Activated CD4-positive, alpha-beta T cell treated with anti-CD3 and anti-CD28 coated beads, Interleukin-2, amount 10 ng/mL, durations not matched to agents 24 days and 14 days (primary cell): ENCODE data around the gene IRF2. TPM values are rescaled to one million over a fixed set of nuclear protein-coding genes. Genes with fewer than 3 reads are reported as not detected.
"Not testable (repeated sequence)": the region's sequence is repeated elsewhere in the genome, so short reads cannot be mapped to it uniquely, and the experiment has no call there.

ENCODE experiments used
- DNase-seq: peaks from one replicate; pipeline ENCODE4 v3.0.0; 2022
- H3K27ac Mint-ChIP-seq: one replicate; pipeline ENCODE4 v1.8.0; 2022; ENCODE audit warnings: mild to moderate bottlenecking, mixed read lengths
- H3K27me3 Mint-ChIP-seq: one replicate; pipeline ENCODE4 v1.8.0; 2022; ENCODE audit warnings: mixed read lengths
- H3K36me3 Mint-ChIP-seq: one replicate; pipeline ENCODE4 v1.8.0; 2022; ENCODE audit warnings: low read depth, mild to moderate bottlenecking, mixed read lengths
- H3K4me1 Mint-ChIP-seq: one replicate; pipeline ENCODE4 v1.8.0; 2021; ENCODE audit warnings: mixed read lengths
- H3K4me3 Mint-ChIP-seq: one replicate; pipeline ENCODE4 v1.8.0; 2022; ENCODE audit warnings: mild to moderate bottlenecking, moderate library complexity, mixed read lengths
- H3K9me3 Mint-ChIP-seq: one replicate; pipeline ENCODE4 v1.8.0; 2021; ENCODE audit warnings: mixed read lengths
- intact Hi-C: fragments of 100-400 bp; cut with micrococcal nuclease; formaldehyde crosslinking; loops from one replicate; pipeline ENCODE4 v1.15.1; 2023
- total RNA-seq: library from RNA; stranded (reverse); gene quantifications from 2 replicates; pipeline ENCODE4 v1.2.3, GENCODE V29; 2022

IRF2 gene
- total RNA-seq, 1 donor from 2014 or later = 48.7 TPM

DNA sequence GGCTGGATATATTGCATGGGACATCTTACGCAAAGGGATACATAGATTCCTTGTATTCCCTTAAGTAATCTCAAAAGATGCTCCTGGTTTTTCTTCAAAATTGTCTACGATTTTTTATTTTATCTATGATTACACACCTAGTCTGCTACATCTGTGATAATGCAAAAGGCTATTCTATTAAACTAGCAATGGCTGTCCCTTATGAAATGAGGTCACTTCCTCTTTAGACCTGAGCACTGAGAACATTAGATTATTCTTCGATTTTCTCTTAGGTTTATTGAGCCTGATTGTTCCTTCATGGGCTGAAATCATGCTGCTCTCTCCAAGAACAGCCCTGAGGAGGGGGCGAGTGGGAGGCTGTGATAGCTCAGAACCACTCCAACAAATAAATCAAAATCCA is 129.9 kb downstream of the IRF2 start:
- Mint-ChIP-seq H3K27ac (peak overlapping the region; percentile 52), H3K27me3 (no peaks in the 10 kb centered on the region), H3K4me1 (peaks cover 28% of the 10 kb centered on the region), H3K4me3 (peak overlapping the region; percentile 83), H3K9me3 (no peaks in the 10 kb centered on the region), H3K36me3 (no peaks in the 10 kb centered on the region)
- intact Hi-C loops = no loop called here
- DNase-seq = no peak

DNA sequence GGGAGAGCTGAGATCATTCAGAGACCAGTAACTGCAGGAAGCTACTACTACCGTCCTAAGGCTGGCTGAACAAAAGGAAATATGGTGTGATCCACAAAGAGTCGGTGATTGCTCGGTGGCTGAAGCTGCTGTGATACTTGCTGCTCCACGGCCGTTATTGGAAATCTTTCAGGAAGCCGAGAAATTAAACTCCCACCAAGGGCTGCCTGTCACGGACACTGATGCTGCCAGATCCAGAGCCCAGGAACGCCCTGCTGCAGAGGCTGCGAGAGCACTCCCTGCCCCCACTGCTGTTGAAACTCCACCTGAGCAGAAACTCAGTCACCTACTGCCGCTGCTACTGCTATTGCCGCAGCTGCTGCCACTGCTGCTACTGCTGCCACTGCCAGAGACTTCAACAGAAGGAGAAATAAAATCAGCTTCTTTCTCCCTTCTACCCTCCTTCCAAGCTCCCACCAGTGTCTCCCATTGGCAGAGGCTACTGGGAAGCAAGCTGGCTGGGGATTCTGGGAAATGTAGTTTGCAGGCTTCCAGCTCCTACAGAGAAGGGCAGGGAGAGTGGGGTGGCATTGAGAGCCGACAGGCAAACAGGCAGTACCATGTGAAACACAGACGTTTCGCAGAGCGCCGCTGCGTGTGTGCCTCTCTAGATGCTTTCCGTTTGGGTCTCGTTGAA is 130.7 kb downstream of the IRF2 start:
- Mint-ChIP-seq H3K4me1 (peaks cover 28% of the 10 kb centered on the region), H3K27ac (peak overlapping the region; percentile 78), H3K36me3 (no peaks in the 10 kb centered on the region), H3K9me3 (no peaks in the 10 kb centered on the region), H3K4me3 (peak overlapping the region; percentile 83), H3K27me3 (no peaks in the 10 kb centered on the region)
- intact Hi-C loops = no loop called here
- peak; percentile 82 for DNase-seq

DNA sequence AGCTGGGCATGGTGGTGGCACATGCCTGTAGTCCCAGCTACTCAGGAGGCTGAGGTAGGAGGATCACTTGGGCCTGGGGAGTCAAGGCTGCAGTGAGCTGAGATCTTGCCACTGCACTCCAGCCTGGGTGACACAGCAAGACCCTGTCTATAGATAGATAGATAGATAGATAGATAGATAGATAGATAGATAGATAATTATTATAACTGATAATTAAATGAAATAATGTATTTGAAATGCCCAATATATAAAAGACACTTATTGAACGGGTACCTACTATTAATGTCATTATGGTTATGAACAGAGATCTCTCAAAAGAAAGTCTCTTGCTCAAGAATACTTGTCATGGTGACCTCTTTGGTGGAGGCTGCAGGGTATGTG is 131.5 kb downstream of the IRF2 start:
- Mint-ChIP-seq H3K4me3 (peak overlapping the region; percentile 83), H3K4me1 (peaks cover 30% of the 10 kb centered on the region), H3K27ac (peak overlapping the region; percentile 78)
- H3K36me3 Mint-ChIP-seq, H3K27me3 Mint-ChIP-seq, DNase-seq, intact Hi-C loops, H3K9me3 Mint-ChIP-seq: not testable (repeated sequence)

- H3K36me3 Mint-ChIP-seq = no peaks in the 10 kb centered on the region
- no peaks in the 10 kb centered on the region for H3K9me3 Mint-ChIP-seq
- H3K4me3 Mint-ChIP-seq = peak overlapping the region; percentile 40
- DNase-seq = no peak
- no peaks in the 10 kb centered on the region for H3K27me3 Mint-ChIP-seq
- intact Hi-C loops = no loop called here
- no peak overlapping the region for H3K27ac Mint-ChIP-seq
- peaks cover 29% of the 10 kb centered on the region for H3K4me1 Mint-ChIP-seq
Observed at GRCh38 chr4:184342167-184342856, 132.0 kb downstream of the IRF2 start.

GRCh38 chr4:184339398-184340193 is 134.8 kb downstream of the IRF2 start:
- not testable (repeated sequence) for H3K36me3 Mint-ChIP-seq, H3K9me3 Mint-ChIP-seq, H3K4me3 Mint-ChIP-seq, H3K27me3 Mint-ChIP-seq, H3K27ac Mint-ChIP-seq
- peak; percentile 74 for DNase-seq
- intact Hi-C loops = loop anchor here (5.0 kb wide), 1 partner anchor 38 kb away; no protein-coding TSS in a partner anchor
- H3K4me1 Mint-ChIP-seq = peaks cover 33% of the 10 kb centered on the region

- Mint-ChIP-seq H3K36me3 (peaks cover 5% of the 10 kb centered on the region), H3K4me1 (peaks cover 17% of the 10 kb centered on the region), H3K9me3 (peaks cover 11% of the 10 kb centered on the region), H3K27ac (no peak overlapping the region), H3K27me3 (no peaks in the 10 kb centered on the region), H3K4me3 (no peak overlapping the region)
- no peak for DNase-seq
- intact Hi-C loops = loop anchor here (5.0 kb wide), 1 partner anchor 39 kb away; no protein-coding TSS in a partner anchor
Observed at GRCh38 chr4:184337907-184338306, 136.4 kb downstream of the IRF2 start.

Other genes starting within 250 kb of the IRF2 start
- 84.8 and 89.8 TPM in 2 replicates for gene CASP3, start 174.9 kb upstream of the IRF2 start, total RNA-seq
- 14.7 and 17.6 TPM in 2 replicates for gene PRIMPOL, start 175.2 kb upstream of the IRF2 start, total RNA-seq